ENCODE data around the gene ARHGEF2. TPM values are rescaled to one million over a fixed set of nuclear protein-coding genes. Genes with fewer than 3 reads are reported as not detected.

Gene ARHGEF2
- total RNA-seq, 4 donors from 2014 or later: 13.7 to 42.1 (median 20.6) TPM

- TF ChIP-seq CTCF (IDR thresholded peaks at IDR 0.05) (no peak), POLR2A (IDR thresholded peaks at IDR 0.05) (no peak), POLR2AphosphoS5 (IDR thresholded peaks at IDR 0.05) (no peak), EP300 (IDR thresholded peaks at IDR 0.05) (no peak)
- H3K4me1 ChIP-seq: peaks cover 19% of the 10 kb centered on the region
- no peak overlapping the region for H3K27ac ChIP-seq
- peak in 1 of 2 donors; percentile 25 for DNase-seq (ENCODE audit: low spot score in 2 of 2)
- no peaks in the 10 kb centered on the region for H3K27me3 ChIP-seq
- WGBS: 79% methylated on average over 8 of the region's 8 CpGs
- peaks cover 53% of the 10 kb centered on the region for H3K36me3 ChIP-seq
- H3K9me3 ChIP-seq: no peaks in the 10 kb centered on the region
- H3K4me3 ChIP-seq: no peak overlapping the region
These were observed 31.6 kb downstream of the ARHGEF2 start for GRCh38 chr1:155946633-155947219.

GRCh38 chr1:155944444-155944799 lies 33.9 kb downstream of the ARHGEF2 start:
- H3K27ac ChIP-seq: no peak overlapping the region
- 57% methylated on average over 3 of the region's 6 CpGs for WGBS

GRCh38 chr1:155942578-155943141 lies 35.7 kb downstream of the ARHGEF2 start:
- Histone ChIP-seq H3K36me3 (peaks cover 12% of the 10 kb centered on the region), H3K9me3 (no peaks in the 10 kb centered on the region), H3K27ac (no peak overlapping the region), H3K4me1 (peaks cover 42% of the 10 kb centered on the region), H3K4me3 (no peak overlapping the region), H3K27me3 (no peaks in the 10 kb centered on the region)
- WGBS: 60% methylated on average over 3 of the region's 11 CpGs
- no peak for TF ChIP-seq CTCF (IDR thresholded peaks at IDR 0.05)
- TF ChIP-seq EP300 (IDR thresholded peaks at IDR 0.05): no peak
- no peak for TF ChIP-seq POLR2AphosphoS5 (IDR thresholded peaks at IDR 0.05)
- TF ChIP-seq POLR2A (IDR thresholded peaks at IDR 0.05): no peak
- peak in 1 of 2 donors; percentile 52 for DNase-seq (ENCODE audit: low spot score in 2 of 2)

More at GRCh38 chr1:155944444-155944799, 33.9 kb downstream of the ARHGEF2 start:
- H3K4me3 ChIP-seq: no peak overlapping the region
- no peak for DNase-seq (ENCODE audit: low spot score in 2 of 2)
- no peaks in the 10 kb centered on the region for H3K9me3 ChIP-seq
- TF ChIP-seq POLR2AphosphoS5 (IDR thresholded peaks at IDR 0.05) (no peak), EP300 (IDR thresholded peaks at IDR 0.05) (no peak), CTCF (IDR thresholded peaks at IDR 0.05) (no peak), POLR2A (IDR thresholded peaks at IDR 0.05) (no peak)
- no peaks in the 10 kb centered on the region for H3K27me3 ChIP-seq
- H3K36me3 ChIP-seq: peaks cover 30% of the 10 kb centered on the region
- peaks cover 42% of the 10 kb centered on the region for H3K4me1 ChIP-seq

- H3K9me3 ChIP-seq: no peaks in the 10 kb centered on the region
- peaks cover 6% of the 10 kb centered on the region for H3K36me3 ChIP-seq
- no peaks in the 10 kb centered on the region for H3K27me3 ChIP-seq
- 78% methylated on average over 14 of the region's 29 CpGs for WGBS
- TF ChIP-seq POLR2A (IDR thresholded peaks at IDR 0.05) (no peak), CTCF (IDR thresholded peaks at IDR 0.05) (no peak)
- no peak overlapping the region for H3K4me3 ChIP-seq
- peak overlapping the region; percentile 39 for H3K27ac ChIP-seq
- peaks cover 42% of the 10 kb centered on the region for H3K4me1 ChIP-seq
- peak in 1 of 2 donors; percentile 63 for DNase-seq (ENCODE audit: low spot score in 2 of 2)
These were observed 36.4 kb downstream of the ARHGEF2 start for GRCh38 chr1:155941845-155942531.
